PC-3 (cell line): ENCODE results near the gene ASPA.

Source experiments
- CTCF ChIP-seq: fragments of 300-600 bp; sonication (generic); conservative IDR thresholded peaks from 2 replicates; pipeline ENCODE4 v1.5.1; 2017; ENCODE audit warnings: antibody characterized with exemption, low read depth, mild to moderate bottlenecking, low read length
- EZH2 ChIP-seq: fragments of 300-600 bp; sonication (generic); IDR thresholded peaks from one replicate; pipeline ENCODE4 v1.6.1; 2017; ENCODE audit warnings: antibody characterized with exemption, mild to moderate bottlenecking, low read length; ENCODE audit not compliant: unreplicated experiment
- EZH2phosphoT487 ChIP-seq: fragments of 300-600 bp; sonication (generic); IDR thresholded peaks from 2 replicates; pipeline ENCODE4 v1.6.1; 2018; ENCODE audit warnings: mild to moderate bottlenecking, antibody characterized with exemption, low read length, borderline replicate concordance

- no peak for TF ChIP-seq CTCF
- no peak for TF ChIP-seq EZH2phosphoT487
- TF ChIP-seq EZH2 = no peak
These were observed 4.2 kb downstream of the ASPA start for GRCh38 chr17:3479988-3480387.
